ELF-1 (cell line): ENCODE measurements around the gene MFSD8.
A peak's percentile ranks its signal among the peaks of the same experiment; 100 is the strongest.
"Not testable (repeated sequence)": the region's sequence is repeated elsewhere in the genome, so short reads cannot be mapped to it uniquely, and the experiment has no call there.

ENCODE experiments used
- DNase-seq: peaks from one replicate; pipeline ENCODE4 v3.0.0-alpha.2; 2016; ENCODE audit warnings: low read depth, low spot score

Gene MFSD8

GRCh38 chr4:127936974-127937373 lies 28.0 kb downstream of the MFSD8 start:
- no peak for DNase-seq

- not testable (repeated sequence) for DNase-seq
Measured at GRCh38 chr4:127931836-127932235, 33.1 kb downstream of the MFSD8 start.

- no peak for DNase-seq
Measured at GRCh38 chr4:127930175-127930574, 34.8 kb downstream of the MFSD8 start.

GRCh38 chr4:127925720-127926119 lies 39.3 kb downstream of the MFSD8 start:
- not testable (repeated sequence) for DNase-seq

- no peak for DNase-seq
Measured at GRCh38 chr4:127922226-127922625, 42.7 kb downstream of the MFSD8 start.

GRCh38 chr4:127920521-127920920 lies 44.5 kb downstream of the MFSD8 start:
- no peak for DNase-seq

- no peak for DNase-seq
Measured at GRCh38 chr4:127917151-127917550, 47.8 kb downstream of the MFSD8 start.

GRCh38 chr4:127916512-127916911 lies 48.5 kb downstream of the MFSD8 start:
- no peak for DNase-seq

GRCh38 chr4:127905029-127905428 lies 59.9 kb downstream of the MFSD8 start:
- peak; percentile 7 for DNase-seq

GRCh38 chr4:127899682-127900081 lies 65.3 kb downstream of the MFSD8 start:
- DNase-seq = not testable (repeated sequence)

GRCh38 chr4:127896528-127896927 lies 68.4 kb downstream of the MFSD8 start:
- no peak for DNase-seq

- DNase-seq = no peak
Measured at GRCh38 chr4:127896069-127896468, 68.9 kb downstream of the MFSD8 start.

GRCh38 chr4:127889903-127890302 lies 75.1 kb downstream of the MFSD8 start:
- DNase-seq = no peak

GRCh38 chr4:127888559-127888958 lies 76.4 kb downstream of the MFSD8 start:
- DNase-seq = no peak

GRCh38 chr4:127881563-127881864 lies 83.5 kb downstream of the MFSD8 start:
- DNase-seq = no peak

- peak; percentile 99 for DNase-seq
Measured at GRCh38 chr4:127880763-127881562, 84.0 kb downstream of the MFSD8 start, which contains the start of gene PLK4. TSS of gene PLK4 (plus strand) at chr4:127880893. CDS start at chr4:127881135, 242 bp downstream.

- no peak for DNase-seq
Measured at GRCh38 chr4:127875791-127876190, 89.2 kb downstream of the MFSD8 start.

- DNase-seq = peak; percentile 55
Measured at GRCh38 chr4:127870688-127871087, 94.3 kb downstream of the MFSD8 start.

- DNase-seq = no peak
Measured at GRCh38 chr4:127870281-127870680, 94.7 kb downstream of the MFSD8 start.

GRCh38 chr4:127868196-127868595 lies 96.8 kb downstream of the MFSD8 start:
- DNase-seq = no peak
